HL-60/S4 (cell line): Measurements from ENCODE around the gene STMN3.

Source experiments
- in situ Hi-C: fragments of 300-500 bp; cut with MboI; formaldehyde crosslinking; loops from 2 replicates; pipeline ENCODE4 v1.14.3; 2022; ENCODE audit warnings: low sequenced_read_pairs

Gene STMN3

GRCh38 chr20:63692436-63693082, 39.3 kb upstream of the STMN3 start:
- in situ Hi-C loops: no loop called here

GRCh38 chr20:63691711-63692435, 38.6 kb upstream of the STMN3 start:
- in situ Hi-C loops: no loop called here

- in situ Hi-C loops: no loop called here
Measured at GRCh38 chr20:63690898-63691710, 37.9 kb upstream of the STMN3 start.

GRCh38 chr20:63690003-63690897, 37.0 kb upstream of the STMN3 start:
- in situ Hi-C loops: no loop called here

- in situ Hi-C loops: no loop called here
Measured at GRCh38 chr20:63689046-63690002, 36.1 kb upstream of the STMN3 start.

- in situ Hi-C loops: no loop called here
Measured at GRCh38 chr20:63688228-63689045, 35.2 kb upstream of the STMN3 start.

- in situ Hi-C loops: no loop called here
Measured at GRCh38 chr20:63687419-63688178, 34.4 kb upstream of the STMN3 start.

GRCh38 chr20:63686492-63687321, 33.5 kb upstream of the STMN3 start:
- in situ Hi-C loops: no loop called here

- in situ Hi-C loops: no loop called here
Measured at GRCh38 chr20:63686094-63686491, 32.9 kb upstream of the STMN3 start.

GRCh38 chr20:63685269-63686026, 32.2 kb upstream of the STMN3 start:
- in situ Hi-C loops: no loop called here

- in situ Hi-C loops: no loop called here
Measured at GRCh38 chr20:63682384-63683139, 29.3 kb upstream of the STMN3 start.

GRCh38 chr20:63681609-63682142, 28.5 kb upstream of the STMN3 start:
- in situ Hi-C loops: no loop called here

GRCh38 chr20:63680857-63681608, 27.8 kb upstream of the STMN3 start:
- in situ Hi-C loops: no loop called here

GRCh38 chr20:63680427-63680826, 27.2 kb upstream of the STMN3 start:
- in situ Hi-C loops: no loop called here

- in situ Hi-C loops: no loop called here
Measured at GRCh38 chr20:63679799-63680305, 26.6 kb upstream of the STMN3 start.
